GM12878 (cell line): ENCODE data around the gene METTL4. TPM values are rescaled to one million over a fixed set of nuclear protein-coding genes. Genes with fewer than 3 reads are reported as not detected.
A peak's percentile ranks its signal among the peaks of the same experiment; 100 is the strongest.

Source experiments
- ATAC-seq: fragments of 200-7000 bp; cut with Tn5 transposase; 3 replicates; pipeline ENCODE4 v1.9.1; 2020; ENCODE audit warnings: mild to moderate bottlenecking, moderate library complexity
- BruUV-seq: library from RNA; stranded (reverse); fragments of 400-500 nt; replicated peaks from 2 replicates; lab custom pipeline; 2021; lab: Mats Ljungman, UMichigan
- CTCF ChIA-PET: fragments of 300-600 bp; sonication (Branson Sonifier 250); formaldehyde crosslinking; extraction: SDS; loops from one replicate; lab custom pipeline; 2021; ENCODE audit warnings: inconsistent platforms; lab: Yijun Ruan, JAX
- POLR2A ChIA-PET: fragments of 350-600 bp; formaldehyde crosslinking; extraction: SDS; loops from one replicate; lab custom pipeline; 2021; ENCODE audit warnings: inconsistent platforms; lab: Charles Lee
- RAD21 ChIA-PET: fragments of 300-600 bp; sonication (Branson Sonifier 250); formaldehyde crosslinking; loops from one replicate; lab custom pipeline; 2023; ENCODE audit warnings: antibody characterized with exemption; ENCODE audit not compliant: unreplicated experiment; lab: Charles Lee
- SMC1A ChIA-PET: fragments of 300-600 bp; sonication (Branson Sonifier 250); formaldehyde crosslinking; loops from one replicate; lab custom pipeline; 2023; ENCODE audit not compliant: unreplicated experiment, uncharacterized antibody; lab: Charles Lee
- DNase-seq: peaks from one replicate; pipeline ENCODE4 v3.0.0-alpha.2; 2011; ENCODE audit warnings: low read depth, low spot score
- FAIRE-seq: peaks from 3 replicates; lab custom pipeline; 2011; peaks lifted over from hg19 to GRCh38; lab: Jason Lieb, UNC
- H2AFZ ChIP-seq: 2 replicates; pipeline ENCODE4 v1.6.0; 2011; ENCODE audit warnings: low read depth, low read length, control low read depth; ENCODE audit not compliant: control insufficient read depth
- H3K27ac ChIP-seq: 2 replicates; pipeline ENCODE4 v1.5.1; 2011; ENCODE audit warnings: control low read depth; ENCODE audit not compliant: control insufficient read depth, insufficient read depth
- H3K27me3 ChIP-seq, 2 experiments: replicated peaks in 1 of 2; 2 replicates each; pipeline versions ENCODE4 v1.6.0 to v1.6.1; 2011; ENCODE audit warnings: low read length in 1 of 2; ENCODE audit not compliant: control insufficient read depth in 2 of 2, insufficient read depth in 2 of 2
- H3K36me3 ChIP-seq, 2 experiments: 2 replicates each; pipeline ENCODE4 v1.5.1; 2011; ENCODE audit warnings: low read length in 1 of 2; ENCODE audit not compliant: control insufficient read depth in 2 of 2, insufficient read depth in 2 of 2
- H3K4me1 ChIP-seq: 2 replicates; pipeline ENCODE4 v1.6.1; 2011; ENCODE audit warnings: mild to moderate bottlenecking, low read length, moderate library complexity, mixed read lengths; ENCODE audit not compliant: control insufficient read depth, insufficient read depth
- H3K4me2 ChIP-seq: 2 replicates; pipeline ENCODE4 v1.6.0; 2011; ENCODE audit warnings: control low read depth; ENCODE audit not compliant: control insufficient read depth, insufficient read depth
- H3K4me3 ChIP-seq: fragments of 200-600 bp; sonication (generic); 2 replicates; pipeline ENCODE4 v1.5.1; 2016
- H3K79me2 ChIP-seq: 2 replicates; pipeline ENCODE4 v1.6.0; 2011; ENCODE audit warnings: low read length; ENCODE audit not compliant: control insufficient read depth, insufficient read depth
- H3K9ac ChIP-seq: 2 replicates; pipeline ENCODE4 v1.8.0; 2011; ENCODE audit warnings: low read length, control low read depth, mixed read lengths; ENCODE audit not compliant: control insufficient read depth, insufficient read depth
- H3K9me3 ChIP-seq: replicated peaks from 3 replicates; pipeline ENCODE4 v1.5.1; 2011; ENCODE audit warnings: mild to moderate bottlenecking, low read length; ENCODE audit not compliant: control insufficient read depth, insufficient read depth
- H4K20me1 ChIP-seq: 2 replicates; pipeline ENCODE4 v1.6.0; 2011; ENCODE audit not compliant: control insufficient read depth, insufficient read depth
- ASH2L ChIP-seq: fragments of 300-600, 200-600 bp; sonication (generic); IDR thresholded peaks from 2 replicates; pipeline ENCODE4 v1.6.1; 2017; ENCODE audit warnings: low read depth, mild to moderate bottlenecking, borderline replicate concordance
- BHLHE40 ChIP-seq, 2 experiments: fragments of 450-650 bp in 1 of 2; IDR thresholded peaks; 2 replicates each; pipeline ENCODE4 v1.6.1; 2011 to 2017; ENCODE audit warnings: low read depth in 2 of 2, borderline replicate concordance in 1 of 2, improper control_type of control experiment in 1 of 2, low read length in 1 of 2, mild to moderate bottlenecking in 1 of 2
- CBX3 ChIP-seq: fragments of 200-600 bp; sonication (generic); IDR thresholded peaks from 2 replicates; pipeline ENCODE4 v1.6.1; 2016; ENCODE audit warnings: low read depth, borderline replicate concordance
- HDAC6 ChIP-seq: fragments of 200-600 bp; sonication (generic); IDR thresholded peaks from one replicate; pipeline ENCODE4 v1.8.0; 2017; ENCODE audit warnings: antibody characterized with exemption; ENCODE audit not compliant: unreplicated experiment
- NFYB ChIP-seq: IDR thresholded peaks from 2 replicates; pipeline ENCODE4 v1.6.1; 2011; ENCODE audit warnings: low read depth, mild to moderate bottlenecking, low read length, improper control_type of control experiment, moderate library complexity; ENCODE audit not compliant: insufficient read depth
- NR2C2 ChIP-seq: IDR thresholded peaks from 2 replicates; pipeline ENCODE4 v1.6.1; 2011; ENCODE audit warnings: borderline replicate concordance, low read depth; ENCODE audit not compliant: control insufficient read depth, insufficient read length
- PKNOX1 ChIP-seq: fragments of 450-650 bp; IDR thresholded peaks from 2 replicates; pipeline ENCODE4 v1.6.1; 2016; ENCODE audit warnings: mild to moderate bottlenecking
- POLR2AphosphoS5 ChIP-seq: IDR thresholded peaks from 2 replicates; pipeline ENCODE4 v1.6.1; 2011; ENCODE audit warnings: mild to moderate bottlenecking, low read length, inconsistent platforms
- REST ChIP-seq: IDR thresholded peaks from 2 replicates; pipeline ENCODE4 v1.6.1; 2012; ENCODE audit warnings: mild to moderate bottlenecking, low read depth, low read length
- USF2 ChIP-seq: IDR thresholded peaks from 2 replicates; pipeline ENCODE4 v1.6.1; 2011; ENCODE audit warnings: low read depth, low read length, improper control_type of control experiment, borderline replicate concordance
- WGBS: methylation state at CpG from one replicate; pipeline ENCODE4 v1.1.6; 2016; ENCODE audit warnings: low lambda C conversion rate; ENCODE audit not compliant: insufficient replicate concordance, insufficient coverage; ENCODE audit errors: missing lambda C conversion rate; 5-methylcytosine and 5-hydroxymethylcytosine counted together
- in situ Hi-C: fragments of 300-500 bp; cut with MboI; formaldehyde crosslinking; loops from 9 replicates; pipeline ENCODE4 v1.14.3; 2018; ENCODE audit warnings: mixed read lengths
- intact Hi-C: fragments of 100-400 bp; cut with micrococcal nuclease; formaldehyde crosslinking; loops from one replicate; pipeline ENCODE4 v1.14.2; 2022; ENCODE audit not compliant: unreplicated experiment
- polyA plus RNA-seq, 11 experiments: library from polyadenylated mRNA; depleted of rRNA in 4 of 11; unstranded in 6 of 11; stranded (reverse) in 5 of 11; fragments of >200 nt; fragmentation: Nextera tagmentation in 4 of 11; fragmentation: Illumina TruSeq in 1 of 11; extraction: Ambion mirVana in 4 of 11; extraction: Trizol in 1 of 11; gene quantifications; 1 replicate in 1 of 11; 2 replicates in 10 of 11; pipeline versions ENCODE4 v1.2.1 to v1.2.3, GENCODE V29; 2011 to 2016; ENCODE audit warnings: inconsistent platforms in 2 of 11, missing spikeins in 2 of 11, low read depth in 1 of 11
- total RNA-seq, 4 experiments: library from RNA; depleted of rRNA in 3 of 4; stranded (reverse); fragments of >200 nt in 3 of 4; fragmentation: Illumina TruSeq in 1 of 4; extraction: Trizol in 1 of 4; gene quantifications; 2 replicates each; pipeline versions ENCODE4 v1.2.1 to v1.2.3, GENCODE V29; 2013 to 2021

Gene METTL4
- total and polyA plus RNA-seq, 10 of the 15 experiments (the other 5 are each of a cell fraction or from before 2014, with no cell fraction given), result 4.9 to 15.2 (median 12.3) TPM

- no peak for TF ChIP-seq BHLHE40 (IDR thresholded peaks at IDR 0.05; ENCODE audit: borderline replicate concordance in 1 of 2, low read depth in 2 of 2, low read length in 1 of 2)
- no peak for TF ChIP-seq POLR2AphosphoS5
- TF ChIP-seq REST, result no peak
- TF ChIP-seq, all 136 proteins: peak for 0
These were observed 1.6 kb upstream of the METTL4 start (continued) for GRCh38 chr18:2572892-2573291.

- TSS peak; percentile 86 for BruUV-seq
- DNase-seq (no peak), ATAC-seq (peak; percentile 16), FAIRE-seq (no peak)
- no peak for TF ChIP-seq NFYB
- peak; percentile 50 for TF ChIP-seq PKNOX1
- TF ChIP-seq HDAC6, result no peak
- TF ChIP-seq USF2, result no peak
- no peak for TF ChIP-seq NR2C2
- TF ChIP-seq ASH2L, result no peak
- TF ChIP-seq CBX3, result no peak
- H3K4me1 ChIP-seq, result peaks cover 5% of the 10 kb centered on the region
- H3K4me2 ChIP-seq, result peak overlapping the region; percentile 64
- POLR2A ChIA-PET, result interaction anchor here (0.6 to 2.0 kb wide), 4 partner anchors 11 to 86 kb away, joined by 3 to 10 read pairs (median 5); partner anchors contain the start of gene SMCHD1
- no peaks in the 10 kb centered on the region for H3K9me3 ChIP-seq
- peak overlapping the region; percentile 100 for H3K27ac ChIP-seq
- H3K9ac ChIP-seq, result peak overlapping the region; percentile 97
- SMC1A ChIA-PET, result interaction anchor here (0.7 to 3.0 kb wide), 6 partner anchors 11 to 70 kb away, joined by 3 to 10 read pairs (median 4); no protein-coding TSS in a partner anchor
- H3K79me2 ChIP-seq, result peaks cover 71% of the 10 kb centered on the region
- H2AFZ ChIP-seq, result peak overlapping the region; percentile 100
- no peaks in the 10 kb centered on the region for H4K20me1 ChIP-seq
- WGBS, result 5% methylated on average over 1 of the region's 1 CpG
- CTCF ChIA-PET, result interaction anchor here (0.7 to 2.7 kb wide), 3 partner anchors 14 to 68 kb away, joined by 3 to 16 read pairs (median 4); no protein-coding TSS in a partner anchor
- peak overlapping the region; percentile 82 for H3K4me3 ChIP-seq
- intact Hi-C loops (loop anchor here (2.0 to 5.0 kb wide), 2 partner anchors 83 to 675 kb away; partner anchors contain the start of genes MYL12A and SMCHD1), in situ Hi-C loops (no loop called here)
- no peaks in the 10 kb centered on the region for H3K27me3 ChIP-seq
- RAD21 ChIA-PET, result interaction anchor here (1.1 to 3.9 kb wide), 4 partner anchors 14 to 70 kb away, joined by 3 to 21 read pairs (median 7); no protein-coding TSS in a partner anchor
- peaks cover 4 to 10% of the 10 kb centered on the region in 2 experiments for H3K36me3 ChIP-seq
These were observed 865 bp upstream of the METTL4 start for GRCh38 chr18:2572171-2572569.
